SU-DHL-6 (cell line): ENCODE measurements around the gene FEN1.

Experiments used
- H2AFZ ChIP-seq: fragments of 200-600 bp; sonication (generic); 2 replicates; pipeline ENCODE4 v1.6.1; 2014; ENCODE audit warnings: low read depth, mild to moderate bottlenecking, moderate library complexity, mixed read lengths, antibody characterized with exemption, low read length; ENCODE audit not compliant: severe bottlenecking
- H3F3A ChIP-seq: fragments of 200-600 bp; shearing (Covaris generic); 2 replicates; pipeline ENCODE4 v1.6.0; 2016; ENCODE audit warnings: antibody characterized with exemption, mild to moderate bottlenecking; ENCODE audit not compliant: insufficient read depth
- H3K27ac ChIP-seq: fragments of 200-600 bp; sonication (generic); 2 replicates; pipeline ENCODE4 v1.5.1; 2016; ENCODE audit warnings: low read depth, mild to moderate bottlenecking, low read length, moderate library complexity, mixed read lengths
- H3K27me3 ChIP-seq: fragments of 200-600 bp; sonication (generic), shearing (Covaris generic); 2 replicates; pipeline ENCODE4 v1.6.0; 2014; ENCODE audit warnings: mild to moderate bottlenecking, low read length
- H3K36me3 ChIP-seq: fragments of 200-600 bp; sonication (generic); 2 replicates; pipeline ENCODE4 v1.6.1; 2014; ENCODE audit warnings: mild to moderate bottlenecking, low read length, mixed read lengths
- H3K4me2 ChIP-seq: fragments of 300-600, 200-600 bp; shearing (Covaris generic), sonication (generic); 2 replicates; pipeline ENCODE4 v1.6.0; 2014; ENCODE audit warnings: low read length, low read depth, mild to moderate bottlenecking; ENCODE audit not compliant: poor library complexity, severe bottlenecking
- H3K4me3 ChIP-seq: fragments of 200-600 bp; sonication (generic); 2 replicates; pipeline ENCODE4 v1.5.1; 2014; ENCODE audit warnings: antibody characterized with exemption, low read length, mild to moderate bottlenecking, mixed read lengths; ENCODE audit not compliant: insufficient read depth, poor library complexity, severe bottlenecking
- H3K79me2 ChIP-seq: fragments of 200-600 bp; sonication (generic); 2 replicates; pipeline ENCODE4 v1.6.1; 2014; ENCODE audit warnings: mild to moderate bottlenecking, low read length, moderate library complexity; ENCODE audit not compliant: insufficient read depth
- H3K9ac ChIP-seq: fragments of 200-600 bp; sonication (generic); 2 replicates; pipeline ENCODE4 v1.7.0; 2014; ENCODE audit warnings: mild to moderate bottlenecking, low read length
- H3K9me2 ChIP-seq: fragments of 200-600 bp; sonication (generic); replicated peaks from 2 replicates; pipeline ENCODE4 v1.6.1; 2014; ENCODE audit warnings: low read length; ENCODE audit not compliant: insufficient read depth
- H3K9me3 ChIP-seq: fragments of 200-600 bp; sonication (generic); 2 replicates; pipeline ENCODE4 v1.6.1; 2014; ENCODE audit warnings: low read length, mixed read lengths; ENCODE audit not compliant: insufficient read depth
- H4K20me1 ChIP-seq: fragments of 200-600 bp; sonication (generic); 2 replicates; pipeline ENCODE4 v1.6.1; 2014; ENCODE audit warnings: low read depth, mild to moderate bottlenecking, antibody characterized with exemption, low read length, moderate library complexity, mixed read lengths
- CTCF ChIP-seq: fragments of 200-600 bp; sonication (generic); IDR thresholded peaks from one replicate; pipeline ENCODE4 v1.5.1; 2017; ENCODE audit warnings: antibody characterized with exemption, mild to moderate bottlenecking, low read length, moderate library complexity; ENCODE audit not compliant: insufficient read depth, poor library complexity, severe bottlenecking
- EZH2phosphoT487 ChIP-seq: fragments of 200-600 bp; sonication (generic), shearing (Covaris generic); conservative IDR thresholded peaks from 2 replicates; pipeline ENCODE4 v1.6.1; 2018; ENCODE audit warnings: mild to moderate bottlenecking, antibody characterized with exemption, low read length, moderate library complexity, mixed read lengths

The FEN1 gene

DNA sequence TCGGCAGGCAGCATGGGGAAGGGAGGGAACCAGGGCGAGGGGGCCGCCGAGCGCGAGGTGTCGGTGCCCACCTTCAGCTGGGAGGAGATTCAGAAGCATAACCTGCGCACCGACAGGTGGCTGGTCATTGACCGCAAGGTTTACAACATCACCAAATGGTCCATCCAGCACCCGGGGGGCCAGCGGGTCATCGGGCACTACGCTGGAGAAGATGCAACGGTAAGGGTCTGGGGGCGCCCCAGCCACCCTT is 35.6 kb downstream of the FEN1 start:
- TF ChIP-seq CTCF = no peak
- TF ChIP-seq EZH2phosphoT487 = no peak
- H3K4me2 ChIP-seq = peak overlapping the region; percentile 84
- no peaks in the 10 kb centered on the region for H3K27me3 ChIP-seq
- H3K27ac ChIP-seq = peak overlapping the region; percentile 75
- H2AFZ ChIP-seq = no peak overlapping the region
- H3K4me3 ChIP-seq = peak overlapping the region; percentile 59
- H3K79me2 ChIP-seq = peaks cover 33% of the 10 kb centered on the region
- no peaks in the 10 kb centered on the region for H4K20me1 ChIP-seq
- H3K9me3 ChIP-seq = no peaks in the 10 kb centered on the region
- peak overlapping the region; percentile 81 for H3K9ac ChIP-seq
- 0 out of 2 replicates have a peak, but pooled peaks cover 5% of the 10 kb centered on the region for H3F3A ChIP-seq
- H3K9me2 ChIP-seq = no peaks in the 10 kb centered on the region
- H3K36me3 ChIP-seq = no peaks in the 10 kb centered on the region

DNA sequence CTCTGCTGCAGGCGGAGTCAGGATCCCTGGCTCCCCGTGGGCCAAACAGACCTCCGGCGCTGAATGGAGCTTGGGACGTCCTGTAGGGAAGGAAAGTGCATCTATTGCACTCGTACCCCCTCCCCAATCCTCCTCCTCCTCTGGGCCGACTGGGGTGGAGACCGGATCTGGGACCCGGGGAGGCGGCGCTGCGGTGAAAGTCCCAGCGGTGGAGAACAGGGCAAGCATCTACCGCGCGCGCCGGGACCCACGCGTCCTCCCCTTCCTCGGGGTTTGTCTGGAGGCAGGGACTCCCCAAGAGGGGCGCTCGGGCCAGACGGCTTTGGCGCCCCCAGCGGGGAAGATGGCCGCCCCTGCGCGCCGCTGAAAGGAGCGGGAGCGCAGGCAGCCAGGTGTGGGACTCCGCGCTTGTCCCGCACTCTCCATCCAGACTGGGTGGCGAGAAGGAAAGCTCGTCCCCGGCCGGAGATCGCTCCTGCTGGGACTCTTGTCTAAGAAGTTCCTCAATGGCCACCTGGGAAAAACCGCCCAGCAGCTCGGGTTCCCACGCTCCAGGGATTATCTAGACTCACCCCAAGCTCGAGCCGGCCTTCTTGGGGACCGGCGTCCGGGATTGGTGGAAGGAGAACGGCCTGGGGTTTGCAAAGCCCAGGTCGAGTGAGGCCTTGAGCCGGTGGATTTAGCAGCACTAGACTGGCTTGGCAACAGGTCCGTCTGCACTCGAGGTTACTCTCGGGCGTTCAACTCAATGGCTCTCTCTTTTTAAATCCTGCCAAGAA is 36.1 kb downstream of the FEN1 start:
- Histone ChIP-seq H2AFZ (no peak overlapping the region), H3K79me2 (peaks cover 33% of the 10 kb centered on the region), H3K27ac (peak overlapping the region; percentile 75), H3K4me3 (peak overlapping the region; percentile 59), H3K36me3 (no peaks in the 10 kb centered on the region), H3K4me2 (peak overlapping the region; percentile 84), H3K9me3 (no peaks in the 10 kb centered on the region), H3K9me2 (no peaks in the 10 kb centered on the region), H3K9ac (peak overlapping the region; percentile 81), H3F3A (0 out of 2 replicates have a peak, but pooled peaks cover 5% of the 10 kb centered on the region), H4K20me1 (no peaks in the 10 kb centered on the region), H3K27me3 (no peaks in the 10 kb centered on the region)
- TF ChIP-seq CTCF = peak; percentile 60
- TF ChIP-seq EZH2phosphoT487 = no peak

GRCh38 chr11:61829806-61830205 is 37.1 kb downstream of the FEN1 start:
- Histone ChIP-seq H2AFZ (no peak overlapping the region), H3K27ac (peak overlapping the region; percentile 75; the same call in 1 of the 2 replicates), H3K9ac (peak overlapping the region; percentile 81), H3K27me3 (no peaks in the 10 kb centered on the region), H3K36me3 (no peaks in the 10 kb centered on the region), H3K4me3 (peak overlapping the region; percentile 59), H3K79me2 (peaks cover 33% of the 10 kb centered on the region), H3K9me2 (no peaks in the 10 kb centered on the region), H3K9me3 (no peaks in the 10 kb centered on the region), H4K20me1 (no peaks in the 10 kb centered on the region), H3F3A (peaks cover 9% of the 10 kb centered on the region; the same call in 1 of the 2 replicates), H3K4me2 (peak overlapping the region; percentile 84)
- no peak for TF ChIP-seq EZH2phosphoT487
- TF ChIP-seq CTCF = no peak
